ENCODE measurements around the gene HRH3. TPM values are rescaled to one million over a fixed set of nuclear protein-coding genes. Genes with fewer than 3 reads are reported as not detected.
A peak's percentile ranks its signal among the peaks of the same experiment; 100 is the strongest.

HRH3 gene
- total RNA-seq, 3 donors from 2014 or later: not detected

DNA sequence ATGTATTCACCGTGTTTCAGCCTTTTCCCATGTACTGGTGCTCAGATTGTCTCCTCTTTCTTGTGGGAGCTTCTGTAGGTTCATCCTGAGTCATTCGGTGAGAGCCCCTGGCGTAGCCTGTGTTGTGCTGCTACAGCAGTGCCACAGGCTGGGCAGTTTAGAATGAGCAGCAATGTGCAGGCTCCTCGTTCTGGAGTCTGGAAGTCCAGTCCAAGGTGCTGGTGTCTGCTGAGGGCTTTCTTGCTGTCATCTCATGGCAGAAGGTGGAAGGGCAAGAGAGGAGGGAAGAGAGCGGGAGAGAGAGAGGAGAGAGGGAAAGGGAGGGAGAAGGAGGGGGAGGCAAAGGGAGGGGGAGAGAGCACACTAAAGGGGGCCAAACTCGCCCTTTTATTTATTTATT, 33.3 kb upstream of the HRH3 start:
- no peak for ATAC-seq
- no peak for DNase-seq

DNA sequence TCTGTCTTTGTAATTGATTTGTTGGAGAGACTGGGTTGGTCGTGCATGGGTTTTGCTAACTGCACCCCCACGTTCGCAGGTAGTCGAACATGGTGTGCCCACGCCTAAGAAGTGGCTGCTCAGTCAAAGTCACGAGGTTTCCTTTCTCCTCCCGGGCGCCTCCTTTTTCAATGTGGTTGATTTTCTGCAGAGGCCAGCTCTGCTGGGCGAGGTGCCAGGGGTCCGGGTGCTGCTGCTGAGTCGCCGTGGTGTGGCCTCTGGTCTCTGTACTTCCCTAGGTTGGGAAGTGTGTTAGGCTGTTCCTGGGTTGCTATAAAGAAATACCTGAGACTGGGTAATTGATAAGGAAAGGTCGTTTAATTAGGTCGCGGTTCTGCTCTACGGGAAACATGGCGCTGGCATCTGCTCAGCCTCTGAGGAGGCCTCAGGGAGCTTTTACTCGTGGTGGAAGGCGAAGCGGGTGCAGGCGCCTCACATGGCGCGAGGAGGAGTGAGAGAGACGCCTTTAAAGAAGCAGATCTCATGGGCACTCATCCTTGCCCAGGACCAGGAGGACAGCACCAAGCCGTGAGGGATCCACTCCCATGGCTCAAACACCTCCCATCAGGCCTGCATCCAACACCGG, 32.4 kb upstream of the HRH3 start:
- Mint-ChIP-seq H3K36me3 (ENCODE audit: insufficient read depth) (peaks cover 7% of the 10 kb centered on the region), H3K9me3 (no peaks in the 10 kb centered on the region), H3K4me3 (no peak overlapping the region), H3K4me1 (ENCODE audit: low read depth) (peaks cover 18% of the 10 kb centered on the region), H3K27me3 (ENCODE audit: low read depth) (no peaks in the 10 kb centered on the region)
- ATAC-seq (no peak), DNase-seq (no peak)

More for the DNA sequence above, 33.3 kb upstream of the HRH3 start:
- H3K4me3 Mint-ChIP-seq: no peak overlapping the region
- peaks cover 7% of the 10 kb centered on the region for H3K36me3 Mint-ChIP-seq (ENCODE audit: insufficient read depth)
- no peaks in the 10 kb centered on the region for H3K27me3 Mint-ChIP-seq (ENCODE audit: low read depth)
- no peaks in the 10 kb centered on the region for H3K9me3 Mint-ChIP-seq
- H3K4me1 Mint-ChIP-seq (ENCODE audit: low read depth): peaks cover 16% of the 10 kb centered on the region

DNA sequence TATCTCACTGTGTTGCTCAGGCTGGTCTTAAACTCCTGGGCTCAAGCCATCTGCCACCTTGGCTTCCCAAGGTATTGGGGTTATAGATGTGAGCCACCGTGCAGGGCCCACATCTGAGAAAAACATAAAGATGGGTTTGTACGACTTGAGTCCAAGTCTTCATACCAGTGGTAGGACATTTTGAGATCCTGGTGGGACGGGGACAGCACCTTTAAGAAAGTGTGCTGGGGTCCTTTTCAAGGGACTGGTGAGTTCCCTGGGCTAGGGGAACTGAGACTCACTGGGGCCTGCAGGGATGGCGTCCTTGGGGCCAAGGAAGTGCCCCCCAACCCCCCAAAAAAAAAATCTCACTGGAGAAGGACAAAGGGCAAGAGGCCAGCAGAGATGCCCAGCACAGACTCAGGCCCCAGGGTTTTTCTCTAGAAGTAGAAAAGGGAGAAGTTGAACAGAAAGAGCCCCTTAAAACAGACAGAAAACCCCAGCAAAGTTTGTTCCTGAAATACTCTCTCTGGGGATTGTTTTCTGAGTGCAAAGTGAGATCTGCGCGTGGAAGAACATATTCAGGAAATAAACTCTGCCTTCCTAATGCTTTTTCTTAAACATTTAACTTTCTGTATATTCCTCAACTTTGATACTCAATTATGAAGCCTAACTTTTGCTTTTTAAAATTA, 28.9 kb upstream of the HRH3 start:
- peaks cover 34% of the 10 kb centered on the region for H3K4me1 Mint-ChIP-seq (ENCODE audit: low read depth)
- no peaks in the 10 kb centered on the region for H3K9me3 Mint-ChIP-seq
- no peak for DNase-seq
- no peak for ATAC-seq
- no peaks in the 10 kb centered on the region for H3K27me3 Mint-ChIP-seq (ENCODE audit: low read depth)
- H3K4me3 Mint-ChIP-seq: no peak overlapping the region
- peaks cover 2% of the 10 kb centered on the region for H3K36me3 Mint-ChIP-seq (ENCODE audit: insufficient read depth)

DNA sequence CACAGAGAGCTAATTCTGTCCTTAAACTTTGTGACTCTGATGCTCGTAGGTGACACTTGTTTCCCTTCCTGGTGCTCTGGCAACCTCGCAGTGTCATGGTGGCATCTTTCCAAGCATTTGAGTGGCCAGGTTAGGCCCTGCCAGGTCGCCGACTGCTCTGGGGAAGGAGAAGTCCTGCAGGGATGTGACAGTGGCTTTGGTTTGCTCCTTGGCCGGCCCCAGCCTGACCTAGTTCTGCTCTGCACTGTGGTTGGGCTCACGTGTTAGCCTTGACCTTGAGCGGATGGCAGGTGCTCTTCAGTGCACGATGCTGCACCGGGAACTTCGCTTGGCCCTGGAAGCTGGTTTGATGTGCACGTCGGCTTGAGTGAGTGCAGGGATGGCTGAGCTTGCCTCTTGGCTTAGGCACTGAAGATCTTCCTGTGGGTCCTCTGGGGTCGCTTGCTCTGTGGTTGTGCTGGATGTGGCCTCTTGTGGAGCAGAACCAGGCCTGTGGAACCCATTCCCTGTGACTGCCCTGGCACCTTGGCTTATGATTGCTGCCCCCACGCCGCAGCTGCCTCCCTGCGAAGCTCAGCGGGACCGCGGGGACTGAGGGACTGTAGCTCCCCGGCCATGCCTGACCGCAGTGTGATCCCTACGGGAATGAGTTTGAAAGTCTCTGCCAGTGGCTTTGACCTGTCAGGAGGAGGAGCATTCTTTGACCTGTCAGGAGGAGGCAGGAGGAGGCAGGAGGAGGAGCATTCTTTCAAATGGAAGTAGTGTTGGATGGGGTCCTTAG, 27.0 kb upstream of the HRH3 start:
- Mint-ChIP-seq H3K4me3 (no peak overlapping the region), H3K9me3 (no peaks in the 10 kb centered on the region), H3K27me3 (ENCODE audit: low read depth) (no peaks in the 10 kb centered on the region), H3K4me1 (ENCODE audit: low read depth) (peaks cover 32% of the 10 kb centered on the region), H3K36me3 (ENCODE audit: insufficient read depth) (no peaks in the 10 kb centered on the region)
- no peak for ATAC-seq
- DNase-seq: no peak

DNA sequence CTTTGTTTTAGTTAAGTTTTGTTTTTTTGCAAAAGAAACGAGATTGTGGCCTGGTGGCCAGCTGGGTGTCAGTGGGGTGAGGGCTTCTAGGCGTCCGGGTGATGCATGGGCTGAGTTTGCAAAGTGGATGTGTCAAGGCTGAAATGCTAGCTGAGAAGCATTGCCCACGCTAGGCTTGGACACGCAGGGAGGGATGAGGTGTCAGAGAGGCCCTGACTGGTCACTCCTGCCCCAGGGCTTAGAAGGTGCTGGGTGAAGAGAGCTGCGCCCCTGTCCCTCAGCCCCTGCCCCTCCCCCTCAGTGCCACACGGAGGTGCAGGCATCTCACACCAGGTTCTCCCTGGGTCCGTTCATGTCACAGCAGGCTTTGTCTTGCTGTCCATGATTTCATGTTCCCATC, 26.4 kb upstream of the HRH3 start:
- Mint-ChIP-seq H3K4me3 (no peak overlapping the region), H3K27me3 (ENCODE audit: low read depth) (no peaks in the 10 kb centered on the region), H3K4me1 (ENCODE audit: low read depth) (peaks cover 38% of the 10 kb centered on the region), H3K36me3 (ENCODE audit: insufficient read depth) (peaks cover 6% of the 10 kb centered on the region), H3K9me3 (no peaks in the 10 kb centered on the region)
- DNase-seq: no peak
- no peak for ATAC-seq

DNA sequence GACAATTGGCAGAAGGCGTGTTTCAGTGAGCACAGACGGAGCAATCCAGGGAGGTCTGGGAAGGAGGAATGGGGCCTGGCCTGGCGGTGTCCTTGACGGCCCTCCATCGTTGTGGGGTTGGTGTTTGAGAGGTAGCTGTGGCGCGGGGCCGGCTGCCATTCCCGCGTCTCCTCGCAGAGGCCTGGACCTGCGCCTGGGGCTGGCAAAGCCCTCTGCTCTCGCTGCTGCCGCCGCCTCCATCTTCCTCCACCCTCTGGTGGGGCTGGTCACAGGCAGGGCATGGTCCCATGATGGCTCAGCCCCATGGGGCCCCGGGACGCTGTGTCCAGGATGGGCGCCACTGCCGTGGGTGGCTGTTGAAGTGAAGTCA, 25.8 kb upstream of the HRH3 start:
- no peak for DNase-seq
- peaks cover 7% of the 10 kb centered on the region for H3K36me3 Mint-ChIP-seq (ENCODE audit: insufficient read depth)
- peaks cover 42% of the 10 kb centered on the region for H3K4me1 Mint-ChIP-seq (ENCODE audit: low read depth)
- no peaks in the 10 kb centered on the region for H3K9me3 Mint-ChIP-seq
- no peaks in the 10 kb centered on the region for H3K27me3 Mint-ChIP-seq (ENCODE audit: low read depth)
- ATAC-seq: no peak
- no peak overlapping the region for H3K4me3 Mint-ChIP-seq

DNA sequence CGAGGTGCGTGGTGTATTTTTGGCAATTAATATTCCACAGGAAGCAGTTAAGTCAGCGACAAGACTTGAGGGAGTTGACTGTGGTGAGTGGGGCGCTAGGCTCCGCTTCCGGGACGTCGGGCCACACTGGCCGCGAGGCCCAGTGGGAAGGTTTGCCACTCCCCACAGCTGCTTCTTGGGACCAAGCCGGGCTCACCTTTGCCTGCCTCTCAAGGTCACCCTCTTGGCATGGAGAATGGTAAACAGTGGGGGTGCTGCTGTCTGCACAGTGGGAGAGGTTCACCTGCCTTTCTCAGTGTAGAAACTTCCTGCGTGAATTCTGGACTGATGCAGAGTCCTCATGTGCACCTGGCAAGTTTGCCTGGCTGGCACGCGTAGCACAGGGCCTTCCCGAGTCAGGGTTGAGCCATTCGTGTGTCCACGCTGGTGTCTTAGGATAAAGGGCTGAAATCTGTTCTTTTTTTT, 24.6 kb upstream of the HRH3 start:
- no peaks in the 10 kb centered on the region for H3K9me3 Mint-ChIP-seq
- no peaks in the 10 kb centered on the region for H3K27me3 Mint-ChIP-seq (ENCODE audit: low read depth)
- H3K36me3 Mint-ChIP-seq (ENCODE audit: insufficient read depth): peaks cover 7% of the 10 kb centered on the region
- H3K4me1 Mint-ChIP-seq (ENCODE audit: low read depth): peaks cover 48% of the 10 kb centered on the region
- ATAC-seq: no peak
- no peak for DNase-seq
- H3K4me3 Mint-ChIP-seq: no peak overlapping the region

DNA sequence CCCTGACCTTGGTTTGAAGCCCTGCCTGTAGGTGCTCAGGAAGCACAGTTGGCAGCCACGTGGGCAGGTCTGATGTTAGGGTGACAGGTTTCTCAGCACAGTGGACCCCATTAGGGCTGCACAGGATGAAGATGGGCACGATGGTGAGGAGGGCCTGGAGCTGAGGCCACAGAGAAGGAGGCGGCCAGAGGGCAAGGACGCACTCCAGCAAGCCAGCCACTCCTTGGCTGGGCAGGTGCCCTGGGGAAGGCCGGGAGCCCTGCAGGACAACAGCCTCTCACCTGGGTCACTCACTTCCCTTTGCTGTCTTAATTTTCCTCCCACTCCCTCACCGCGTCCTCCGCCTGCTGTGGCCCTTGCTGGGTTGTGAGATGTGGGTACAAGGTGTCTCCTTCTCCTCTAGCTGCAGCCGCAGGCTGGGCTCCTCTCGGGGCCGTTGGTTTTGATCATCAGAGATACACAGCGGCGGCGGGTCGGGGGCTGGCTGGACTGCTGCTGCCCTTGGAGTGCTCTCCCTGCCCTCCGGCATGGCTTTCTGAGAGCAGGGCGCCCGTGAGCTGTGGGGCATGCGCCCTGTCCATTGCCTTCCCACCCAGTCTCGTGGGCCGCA, 23.9 kb upstream of the HRH3 start:
- H3K4me1 Mint-ChIP-seq (ENCODE audit: low read depth): peaks cover 54% of the 10 kb centered on the region
- H3K27me3 Mint-ChIP-seq (ENCODE audit: low read depth): no peaks in the 10 kb centered on the region
- peaks cover 7% of the 10 kb centered on the region for H3K36me3 Mint-ChIP-seq (ENCODE audit: insufficient read depth)
- no peak for DNase-seq
- H3K4me3 Mint-ChIP-seq: no peak overlapping the region
- ATAC-seq: no peak
- no peaks in the 10 kb centered on the region for H3K9me3 Mint-ChIP-seq

DNA sequence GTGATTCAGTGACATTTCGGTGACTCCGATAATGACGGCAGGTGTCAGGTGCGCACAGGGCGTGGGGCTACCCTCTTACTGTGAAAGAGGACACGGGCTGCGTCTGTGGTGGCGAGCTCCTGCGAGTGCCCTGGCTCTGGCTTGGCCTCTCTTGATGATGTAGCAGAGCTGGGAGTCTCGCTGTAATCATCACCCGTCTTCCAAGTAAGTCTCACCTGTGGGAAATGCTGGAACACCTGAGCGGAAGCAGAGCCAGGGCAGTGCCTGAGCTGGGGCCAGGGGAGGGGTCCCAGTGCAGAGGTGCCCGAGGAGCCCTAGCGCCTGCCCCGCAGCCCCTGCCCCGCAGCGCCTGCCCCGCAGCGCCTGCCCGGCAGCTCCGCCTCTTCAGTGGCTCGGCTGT, 23.0 kb upstream of the HRH3 start:
- ATAC-seq: no peak
- Mint-ChIP-seq H3K4me3 (no peak overlapping the region), H3K27me3 (ENCODE audit: low read depth) (no peaks in the 10 kb centered on the region), H3K9me3 (no peaks in the 10 kb centered on the region), H3K36me3 (ENCODE audit: insufficient read depth) (peaks cover 7% of the 10 kb centered on the region), H3K4me1 (ENCODE audit: low read depth) (peaks cover 51% of the 10 kb centered on the region)
- no peak for DNase-seq

DNA sequence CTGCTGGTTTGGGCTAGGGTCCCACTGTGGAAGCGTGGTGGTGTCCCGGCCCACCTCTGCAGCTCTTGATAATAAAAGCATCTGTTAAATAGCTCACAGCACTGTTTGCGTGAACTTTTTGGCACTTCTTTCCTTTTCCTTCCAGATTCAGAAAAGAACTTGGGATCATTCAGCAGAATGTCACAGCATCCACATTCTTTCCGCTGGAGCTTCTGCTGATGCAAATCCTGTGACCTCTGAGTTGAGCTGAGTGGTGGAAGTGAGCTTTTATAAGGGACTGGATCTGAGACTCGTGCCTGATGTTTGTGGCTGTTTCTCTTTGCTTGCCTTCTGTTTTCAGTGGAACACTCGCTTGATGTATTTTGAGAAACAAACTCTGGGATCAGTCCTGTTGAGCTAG, 22.1 kb upstream of the HRH3 start:
- no peaks in the 10 kb centered on the region for H3K9me3 Mint-ChIP-seq
- no peaks in the 10 kb centered on the region for H3K27me3 Mint-ChIP-seq (ENCODE audit: low read depth)
- H3K4me1 Mint-ChIP-seq (ENCODE audit: low read depth): peaks cover 54% of the 10 kb centered on the region
- DNase-seq (no peak), ATAC-seq (no peak)
- H3K36me3 Mint-ChIP-seq (ENCODE audit: insufficient read depth): peaks cover 7% of the 10 kb centered on the region
- H3K4me3 Mint-ChIP-seq: no peak overlapping the region

DNA sequence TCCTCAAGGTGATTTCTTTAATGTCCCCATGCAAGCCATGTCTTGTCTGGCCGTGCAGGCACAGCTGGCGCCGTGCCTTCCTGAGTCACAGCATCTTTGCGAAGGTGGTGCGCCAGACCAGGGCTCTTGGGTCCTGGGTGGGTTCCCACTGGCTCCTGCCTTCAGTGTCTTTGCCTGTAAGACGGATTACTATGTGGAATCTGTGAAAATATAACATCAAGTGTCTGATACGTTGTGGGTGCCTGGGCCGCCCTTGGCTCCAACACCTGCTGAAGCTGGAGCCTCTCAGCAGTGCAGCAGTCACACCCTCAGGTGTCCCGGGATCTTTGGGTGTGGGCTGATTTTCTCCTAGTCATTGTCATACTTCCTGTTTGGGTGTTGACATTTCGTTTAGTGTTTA, 21.4 kb upstream of the HRH3 start:
- Mint-ChIP-seq H3K4me3 (no peak overlapping the region), H3K36me3 (ENCODE audit: insufficient read depth) (peaks cover 7% of the 10 kb centered on the region), H3K4me1 (ENCODE audit: low read depth) (peaks cover 49% of the 10 kb centered on the region)

DNA sequence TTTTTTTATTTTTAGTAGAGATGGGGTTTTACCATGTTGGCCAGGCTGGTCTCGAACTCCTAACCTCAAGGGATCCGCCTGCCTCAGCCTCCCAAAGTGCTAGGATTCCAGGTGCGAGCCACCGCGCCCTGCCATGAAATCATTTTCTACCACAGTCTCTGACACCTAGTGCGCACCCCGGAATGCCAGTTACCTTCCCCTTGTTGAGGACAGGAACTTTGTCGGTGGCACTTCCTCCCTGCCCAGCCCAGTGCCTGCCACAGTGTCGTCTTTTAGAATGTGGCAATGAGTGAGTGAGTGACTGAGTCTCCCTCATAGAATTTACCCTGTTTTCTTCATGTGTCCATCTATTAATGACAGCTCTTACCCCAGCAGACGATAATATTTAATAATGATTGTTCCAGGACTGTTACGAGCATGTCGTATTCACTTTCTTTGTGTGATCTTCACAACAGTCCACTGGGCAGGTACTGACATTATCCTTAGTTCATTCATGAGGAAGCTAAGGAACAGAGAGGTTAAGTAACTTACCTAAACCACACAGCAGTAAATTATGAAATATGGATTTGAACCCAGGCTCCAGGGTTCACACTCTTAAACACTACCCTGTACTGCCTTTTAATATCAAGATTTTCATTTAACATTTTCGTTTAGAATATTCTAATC, 20.1 kb upstream of the HRH3 start:
- Mint-ChIP-seq H3K27me3 (ENCODE audit: low read depth) (no peaks in the 10 kb centered on the region), H3K36me3 (ENCODE audit: insufficient read depth) (peaks cover 7% of the 10 kb centered on the region), H3K4me3 (peak overlapping the region; percentile 85), H3K4me1 (ENCODE audit: low read depth) (peaks cover 44% of the 10 kb centered on the region), H3K9me3 (no peaks in the 10 kb centered on the region)
- DNase-seq: no peak
- no peak for ATAC-seq

More for the DNA sequence above, 21.4 kb upstream of the HRH3 start:
- no peaks in the 10 kb centered on the region for H3K27me3 Mint-ChIP-seq (ENCODE audit: low read depth)
- no peaks in the 10 kb centered on the region for H3K9me3 Mint-ChIP-seq
- DNase-seq (no peak), ATAC-seq (no peak)

DNA sequence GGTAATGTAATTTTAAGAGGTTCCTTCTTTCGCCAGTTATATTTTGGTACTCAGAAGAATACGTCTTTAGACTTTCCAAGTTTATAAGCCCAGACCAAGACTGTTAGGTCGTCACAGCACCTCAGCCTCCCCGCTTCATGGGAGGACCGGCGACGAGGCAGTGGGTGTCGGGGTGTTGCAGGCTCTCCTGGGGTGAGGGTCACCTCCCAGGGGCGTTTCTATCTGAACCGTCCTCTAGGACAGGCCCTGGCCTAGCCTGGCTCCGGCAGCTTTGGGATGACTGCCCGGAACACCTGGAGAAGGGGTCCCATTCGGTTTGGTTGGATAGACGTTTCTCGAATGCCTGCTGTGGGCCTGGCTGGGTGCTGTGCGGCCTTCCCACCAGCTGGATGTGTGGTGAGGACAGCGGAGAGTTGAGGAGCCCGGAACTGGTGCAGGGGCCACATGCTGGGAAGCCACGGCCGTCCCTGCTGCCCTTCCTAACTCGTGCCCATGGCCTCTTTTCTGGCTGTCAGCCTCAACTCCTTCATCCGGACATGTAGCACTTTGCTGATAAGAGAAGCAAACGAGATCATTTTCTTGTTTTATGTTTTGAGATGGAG, 19.3 kb upstream of the HRH3 start:
- DNase-seq (no peak), ATAC-seq (no peak)
- peak overlapping the region; percentile 85 for H3K4me3 Mint-ChIP-seq
- no peaks in the 10 kb centered on the region for H3K9me3 Mint-ChIP-seq
- no peaks in the 10 kb centered on the region for H3K27me3 Mint-ChIP-seq (ENCODE audit: low read depth)
- H3K4me1 Mint-ChIP-seq (ENCODE audit: low read depth): peaks cover 42% of the 10 kb centered on the region
- peaks cover 7% of the 10 kb centered on the region for H3K36me3 Mint-ChIP-seq (ENCODE audit: insufficient read depth)

All from activated T-cell treated with anti-CD3 and anti-CD28 coated beads, Interleukin-2, amount 50 U/mL, for 4 hours (primary cell).